Activated CD8-positive, alpha-beta T cell treated with anti-CD3 and anti-CD28 coated beads, Interleukin-2, amount 10 ng/mL, durations not matched to agents 7 days and 5 days (primary cell): Measurements from ENCODE around the gene SLC22A17. TPM values are rescaled to one million over a fixed set of nuclear protein-coding genes. Genes with fewer than 3 reads are reported as not detected.
"Not testable (repeated sequence)": the region's sequence is repeated elsewhere in the genome, so short reads cannot be mapped to it uniquely, and the experiment has no call there.

Experiments used
- ATAC-seq: fragments of 150-1000 bp; cut with Tn5 transposase; one replicate; pipeline ENCODE4 v1.10.0; 2021; ENCODE audit warnings: moderate library complexity
- CTCF ChIA-PET: fragments of 350-600 bp; sonication (Branson Sonifier 250); formaldehyde crosslinking; loops from one replicate; lab custom pipeline; 2021; ENCODE audit warnings: antibody characterized with exemption; lab: Charles Lee
- POLR2A ChIA-PET: fragments of 350-600 bp; sonication (Branson Sonifier 250); formaldehyde crosslinking; loops from one replicate; lab custom pipeline; 2021; ENCODE audit warnings: antibody characterized with exemption; lab: Charles Lee
- DNase-seq: peaks from one replicate; pipeline ENCODE4 v3.0.0-alpha.2; 2020
- H3K27ac Mint-ChIP-seq: one replicate; pipeline ENCODE4 v1.8.0; 2021; ENCODE audit warnings: mild to moderate bottlenecking, mixed read lengths
- H3K27me3 Mint-ChIP-seq: one replicate; pipeline ENCODE4 v1.8.0; 2021; ENCODE audit warnings: low read depth, mixed read lengths
- H3K36me3 Mint-ChIP-seq: one replicate; pipeline ENCODE4 v1.8.0; 2021; ENCODE audit warnings: low read depth, mixed read lengths
- H3K4me1 Mint-ChIP-seq: one replicate; pipeline ENCODE4 v1.8.0; 2021; ENCODE audit warnings: low read depth, mixed read lengths
- H3K4me3 Mint-ChIP-seq: one replicate; pipeline ENCODE4 v1.8.0; 2021; ENCODE audit warnings: mild to moderate bottlenecking, mixed read lengths
- H3K9me3 Mint-ChIP-seq: one replicate; pipeline ENCODE4 v1.8.0; 2022; ENCODE audit warnings: mixed read lengths; ENCODE audit not compliant: insufficient read depth
- total RNA-seq, 2 experiments: library from RNA; stranded (reverse); gene quantifications; one replicate each; pipeline ENCODE4 v1.2.3, GENCODE V29; 2021

The SLC22A17 gene
- total RNA-seq: 1 to 10 TPM in 1 of 2 experiments, under 1 TPM in 1; 0.94 to 1.1 TPM

GRCh38 chr14:23352506-23353432 is at the start of gene SLC22A17:
SLC22A17 (minus strand) TSS chr14:23352887.
- peaks cover 46% of the 10 kb centered on the region for H3K27me3 Mint-ChIP-seq
- H3K4me3 Mint-ChIP-seq: peak within 1 kb of the TSS; percentile 29
- POLR2A ChIA-PET: interaction anchor here (1.5 kb wide), 1 partner anchor 41 kb away, joined by 3 read pairs; no protein-coding TSS in a partner anchor

GRCh38 chr14:23401291-23401690 is 48.6 kb upstream of the SLC22A17 start:
- ChIA-PET CTCF (no interaction called here), POLR2A (no interaction called here)
- ATAC-seq (no peak), DNase-seq (no peak)
- Mint-ChIP-seq H3K27ac (no peak overlapping the region), H3K4me3 (no peak overlapping the region), H3K4me1 (no peaks in the 10 kb centered on the region), H3K9me3 (no peaks in the 10 kb centered on the region), H3K36me3 (no peaks in the 10 kb centered on the region), H3K27me3 (no peaks in the 10 kb centered on the region)

More at GRCh38 chr14:23352506-23353432, at the start of gene SLC22A17:
- no peaks in the 10 kb centered on the region for H3K9me3 Mint-ChIP-seq
- H3K36me3 Mint-ChIP-seq: no peaks in the 10 kb centered on the region
- peaks cover 9% of the 10 kb centered on the region for H3K4me1 Mint-ChIP-seq
- no peak within 1 kb of the TSS for H3K27ac Mint-ChIP-seq
- CTCF ChIA-PET: interaction anchor here (0.9 to 1.3 kb wide), 6 partner anchors 9 to 75 kb away, joined by 3 to 5 read pairs (median 3); no protein-coding TSS in a partner anchor
- ATAC-seq (peak; percentile 84), DNase-seq (peak; percentile 56)

- POLR2A ChIA-PET, H3K4me3 Mint-ChIP-seq, CTCF ChIA-PET, ATAC-seq, H3K4me1 Mint-ChIP-seq, H3K27ac Mint-ChIP-seq, H3K27me3 Mint-ChIP-seq, H3K36me3 Mint-ChIP-seq, H3K9me3 Mint-ChIP-seq, DNase-seq: not testable (repeated sequence)
Measured at GRCh38 chr14:23400496-23401149, 47.9 kb upstream of the SLC22A17 start.

GRCh38 chr14:23399591-23399990 is 46.9 kb upstream of the SLC22A17 start:
- no peaks in the 10 kb centered on the region for H3K36me3 Mint-ChIP-seq
- H3K9me3 Mint-ChIP-seq: no peaks in the 10 kb centered on the region
- no peaks in the 10 kb centered on the region for H3K4me1 Mint-ChIP-seq
- no peaks in the 10 kb centered on the region for H3K27me3 Mint-ChIP-seq
- DNase-seq (no peak), ATAC-seq (no peak)
- POLR2A ChIA-PET: interaction anchor here (0.7 kb wide), 1 partner anchor 63 kb away, joined by 3 read pairs; no protein-coding TSS in a partner anchor
- H3K4me3 Mint-ChIP-seq: no peak overlapping the region
- CTCF ChIA-PET: no interaction called here
- H3K27ac Mint-ChIP-seq: no peak overlapping the region

GRCh38 chr14:23399136-23399535 is 46.4 kb upstream of the SLC22A17 start:
- no peak for ATAC-seq
- no peaks in the 10 kb centered on the region for H3K4me1 Mint-ChIP-seq
- no peaks in the 10 kb centered on the region for H3K27me3 Mint-ChIP-seq
- no peaks in the 10 kb centered on the region for H3K36me3 Mint-ChIP-seq
- H3K27ac Mint-ChIP-seq: no peak overlapping the region
- DNase-seq: no peak
- H3K9me3 Mint-ChIP-seq: no peaks in the 10 kb centered on the region
- H3K4me3 Mint-ChIP-seq: no peak overlapping the region
- POLR2A ChIA-PET: interaction anchor here (0.7 kb wide), 1 partner anchor 63 kb away, joined by 3 read pairs; no protein-coding TSS in a partner anchor
- CTCF ChIA-PET: no interaction called here

GRCh38 chr14:23398348-23398747 is 45.7 kb upstream of the SLC22A17 start:
- ChIA-PET CTCF (no interaction called here), POLR2A (no interaction called here)
- H3K4me3 Mint-ChIP-seq: no peak overlapping the region
- no peaks in the 10 kb centered on the region for H3K27me3 Mint-ChIP-seq
- no peaks in the 10 kb centered on the region for H3K4me1 Mint-ChIP-seq
- DNase-seq (no peak), ATAC-seq (no peak)
- H3K36me3 Mint-ChIP-seq: no peaks in the 10 kb centered on the region
- no peak overlapping the region for H3K27ac Mint-ChIP-seq
- no peaks in the 10 kb centered on the region for H3K9me3 Mint-ChIP-seq

- H3K4me3 Mint-ChIP-seq: no peak overlapping the region
- H3K27ac Mint-ChIP-seq: no peak overlapping the region
- H3K4me1 Mint-ChIP-seq: no peaks in the 10 kb centered on the region
- DNase-seq (no peak), ATAC-seq (no peak)
- no peaks in the 10 kb centered on the region for H3K9me3 Mint-ChIP-seq
- no peaks in the 10 kb centered on the region for H3K36me3 Mint-ChIP-seq
- CTCF ChIA-PET: interaction anchor here (1.8 kb wide), 1 partner anchor 17 kb away, joined by 6 read pairs; no protein-coding TSS in a partner anchor
- POLR2A ChIA-PET: no interaction called here
- no peaks in the 10 kb centered on the region for H3K27me3 Mint-ChIP-seq
Measured at GRCh38 chr14:23396781-23397407, 44.2 kb upstream of the SLC22A17 start.

GRCh38 chr14:23396126-23396525 is 43.4 kb upstream of the SLC22A17 start:
- H3K27me3 Mint-ChIP-seq: no peaks in the 10 kb centered on the region
- POLR2A ChIA-PET: no interaction called here
- no peaks in the 10 kb centered on the region for H3K4me1 Mint-ChIP-seq
- no peak overlapping the region for H3K27ac Mint-ChIP-seq
- H3K9me3 Mint-ChIP-seq: no peaks in the 10 kb centered on the region
- no peak overlapping the region for H3K4me3 Mint-ChIP-seq
- H3K36me3 Mint-ChIP-seq: no peaks in the 10 kb centered on the region
- CTCF ChIA-PET: interaction anchor here (1.6 to 1.8 kb wide), 2 partner anchors 16 kb away, joined by 4 to 6 read pairs; no protein-coding TSS in a partner anchor
- no peak for DNase-seq
- no peak for ATAC-seq

GRCh38 chr14:23392613-23393012 is 39.9 kb upstream of the SLC22A17 start:
- ChIA-PET CTCF (interaction anchor here (2.7 kb wide), 1 partner anchor 12 kb away, joined by 10 read pairs; no protein-coding TSS in a partner anchor), POLR2A (interaction anchor here (1.1 kb wide), 1 partner anchor 30 kb away, joined by 4 read pairs; no protein-coding TSS in a partner anchor)
- Mint-ChIP-seq H3K36me3 (no peaks in the 10 kb centered on the region), H3K27ac (no peak overlapping the region), H3K9me3 (no peaks in the 10 kb centered on the region), H3K4me3 (no peak overlapping the region), H3K4me1 (no peaks in the 10 kb centered on the region), H3K27me3 (no peaks in the 10 kb centered on the region)
- ATAC-seq (no peak), DNase-seq (no peak)

- H3K4me1 Mint-ChIP-seq, DNase-seq, ATAC-seq, CTCF ChIA-PET, H3K36me3 Mint-ChIP-seq, H3K9me3 Mint-ChIP-seq, H3K4me3 Mint-ChIP-seq, H3K27me3 Mint-ChIP-seq, H3K27ac Mint-ChIP-seq: not testable (repeated sequence)
- POLR2A ChIA-PET: interaction anchor here (0.7 kb wide), 1 partner anchor 226 kb away, joined by 3 read pairs; no protein-coding TSS in a partner anchor
Measured at GRCh38 chr14:23389871-23390270, 37.2 kb upstream of the SLC22A17 start.

GRCh38 chr14:23389396-23389795 is 36.7 kb upstream of the SLC22A17 start:
- Mint-ChIP-seq H3K4me3 (no peak overlapping the region), H3K36me3 (no peaks in the 10 kb centered on the region), H3K27ac (no peak overlapping the region), H3K27me3 (no peaks in the 10 kb centered on the region), H3K4me1 (no peaks in the 10 kb centered on the region), H3K9me3 (no peaks in the 10 kb centered on the region)
- CTCF ChIA-PET: no interaction called here
- ATAC-seq (no peak), DNase-seq (no peak)
- POLR2A ChIA-PET: interaction anchor here (0.7 kb wide), 1 partner anchor 226 kb away, joined by 3 read pairs; no protein-coding TSS in a partner anchor
